ENCODE data around the gene ATP13A3.
"Not testable (repeated sequence)": the region's sequence is repeated elsewhere in the genome, so short reads cannot be mapped to it uniquely, and the experiment has no call there.

The ATP13A3 gene

GRCh38 chr3:194488055-194488742 is 1.4 kb upstream of the ATP13A3 start:
- TF ChIP-seq CTCF (IDR thresholded peaks at IDR 0.05; ENCODE audit: low read depth, low read length) = no peak
- H3K4me3 ChIP-seq (ENCODE audit: low read depth, low read length) = no peak overlapping the region

GRCh38 chr3:194487289-194488054 is 670 bp upstream of the ATP13A3 start:
- TF ChIP-seq CTCF (IDR thresholded peaks at IDR 0.05; ENCODE audit: low read depth, low read length) = no peak
- peak overlapping the region; percentile 97 for H3K4me3 ChIP-seq (ENCODE audit: low read depth, low read length)

GRCh38 chr3:194485881-194486539 is 792 bp downstream of the ATP13A3 start:
- H3K4me3 ChIP-seq (ENCODE audit: low read depth, low read length) = peak overlapping the region; percentile 97
- peak; percentile 20; the same call in 1 of the 2 replicates for TF ChIP-seq CTCF (IDR thresholded peaks at IDR 0.05; ENCODE audit: low read depth, low read length)

GRCh38 chr3:194485468-194485880 is 1.3 kb downstream of the ATP13A3 start:
- H3K4me3 ChIP-seq (ENCODE audit: low read depth, low read length) = peak overlapping the region; percentile 97
- no peak for TF ChIP-seq CTCF (IDR thresholded peaks at IDR 0.05; ENCODE audit: low read depth, low read length)

GRCh38 chr3:194484614-194485013 is 2.2 kb downstream of the ATP13A3 start:
- peak overlapping the region; percentile 97 for H3K4me3 ChIP-seq (ENCODE audit: low read depth, low read length)
- no peak for TF ChIP-seq CTCF (IDR thresholded peaks at IDR 0.05; ENCODE audit: low read depth, low read length)

GRCh38 chr3:194483850-194484249 is 3.0 kb downstream of the ATP13A3 start:
- no peak for TF ChIP-seq CTCF (IDR thresholded peaks at IDR 0.05; ENCODE audit: low read depth, low read length)
- H3K4me3 ChIP-seq (ENCODE audit: low read depth, low read length) = peak overlapping the region; percentile 97

GRCh38 chr3:194482830-194483229 is 4.0 kb downstream of the ATP13A3 start:
- H3K4me3 ChIP-seq (ENCODE audit: low read depth, low read length) = not testable (repeated sequence)
